ENCODE data around the gene OXTR. TPM values are rescaled to one million over a fixed set of nuclear protein-coding genes. Genes with fewer than 3 reads are reported as not detected.
A peak's percentile ranks its signal among the peaks of the same experiment; 100 is the strongest.

The OXTR gene
- total and polyA plus RNA-seq, 4 donors = 0.54 to 2.3 (median 0.72) TPM; not detected in 1

DNA sequence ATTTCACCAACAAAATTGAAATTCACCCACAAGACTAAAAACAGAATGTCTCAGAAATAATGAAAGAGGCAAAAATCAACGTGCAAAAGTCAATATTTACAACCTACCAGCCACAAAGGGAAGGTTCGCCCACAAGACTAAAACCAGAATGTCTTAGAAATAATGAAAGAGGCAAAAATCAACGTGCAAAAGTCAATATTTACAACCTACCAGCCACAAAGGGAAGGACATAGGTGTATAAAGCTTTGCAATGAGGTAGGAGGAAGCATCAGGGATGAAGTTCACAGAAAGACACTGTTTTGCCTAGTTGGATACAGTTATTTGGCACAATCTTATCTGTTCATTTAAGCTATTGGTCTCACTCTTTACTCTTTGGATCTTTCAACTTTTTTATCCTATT lies 14.3 kb downstream of the OXTR start:
- ATAC-seq (ENCODE audit: low FRiP score) = no peak
- Histone ChIP-seq H3K27me3 (ENCODE audit: control insufficient read depth in 1 of 2, insufficient read depth in 2 of 2, low read length in 1 of 2) (no peaks in the 10 kb centered on the region), H3K9me3 (ENCODE audit: control insufficient read depth, low read length) (no peaks in the 10 kb centered on the region), H3K27ac (ENCODE audit: low read depth in 1 of 2, low read length in 2 of 2) (no peak overlapping the region), H3K4me1 (ENCODE audit: control insufficient read depth in 1 of 2, insufficient read depth in 2 of 2, low read length in 2 of 2) (no peaks in the 10 kb centered on the region), H3K36me3 (ENCODE audit: control insufficient read depth in 1 of 2, insufficient read depth in 2 of 2, low read length in 1 of 2) (no peaks in the 10 kb centered on the region), H3K4me3 (ENCODE audit: low read length in 2 of 2) (no peak overlapping the region)
- intact Hi-C loops (cut with DNase I) = no loop called here
- no peak for DNase-seq
- 64 to 66% methylated on average over 3 of the region's 3 CpGs for WGBS, 2 donors

- no peak overlapping the region for H3K27ac ChIP-seq (ENCODE audit: low read depth in 1 of 2, low read length in 2 of 2)
- H3K36me3 ChIP-seq (ENCODE audit: control insufficient read depth in 1 of 2, insufficient read depth in 2 of 2, low read length in 1 of 2) = no peaks in the 10 kb centered on the region
- H3K9me3 ChIP-seq (ENCODE audit: control insufficient read depth, low read length) = no peaks in the 10 kb centered on the region
- no peak overlapping the region for H3K4me3 ChIP-seq (ENCODE audit: low read length in 2 of 2)
- 93 to 94% methylated on average over 14 of the region's 14 CpGs for WGBS, 2 donors
- intact Hi-C loops (cut with DNase I) = no loop called here
- ATAC-seq (ENCODE audit: low FRiP score) (no peak), DNase-seq (no peak)
- no peaks in the 10 kb centered on the region for H3K27me3 ChIP-seq (ENCODE audit: control insufficient read depth in 1 of 2, insufficient read depth in 2 of 2, low read length in 1 of 2)
- H3K4me1 ChIP-seq (ENCODE audit: control insufficient read depth in 1 of 2, insufficient read depth in 2 of 2, low read length in 2 of 2) = no peaks in the 10 kb centered on the region
Measured at GRCh38 chr3:8752832-8753231, 16.6 kb downstream of the OXTR start.

- no peak overlapping the region for H3K4me3 ChIP-seq (ENCODE audit: low read length in 2 of 2)
- no peaks in the 10 kb centered on the region for H3K36me3 ChIP-seq (ENCODE audit: control insufficient read depth in 1 of 2, insufficient read depth in 2 of 2, low read length in 1 of 2)
- ATAC-seq (ENCODE audit: low FRiP score) (no peak), DNase-seq (peak in 1 of 2 donors; percentile 31)
- no peak overlapping the region for H3K27ac ChIP-seq (ENCODE audit: low read depth in 1 of 2, low read length in 2 of 2)
- intact Hi-C loops (cut with DNase I) = no loop called here
- H3K4me1 ChIP-seq (ENCODE audit: control insufficient read depth in 1 of 2, insufficient read depth in 2 of 2, low read length in 2 of 2) = no peaks in the 10 kb centered on the region
- H3K27me3 ChIP-seq (ENCODE audit: control insufficient read depth in 1 of 2, insufficient read depth in 2 of 2, low read length in 1 of 2) = no peaks in the 10 kb centered on the region
- no peaks in the 10 kb centered on the region for H3K9me3 ChIP-seq (ENCODE audit: control insufficient read depth, low read length)
- 62 to 94% methylated on average over 3 of the region's 3 CpGs for WGBS, 2 donors
Measured at GRCh38 chr3:8749316-8749715, 20.1 kb downstream of the OXTR start.

GRCh38 chr3:8746780-8747345 lies 22.6 kb downstream of the OXTR start:
- no peak for ATAC-seq (ENCODE audit: low FRiP score)
- WGBS, 2 donors = 55 to 57% methylated on average over 7 of the region's 7 CpGs
- no peak overlapping the region for H3K27ac ChIP-seq (ENCODE audit: low read depth in 1 of 2, low read length in 2 of 2)

GRCh38 chr3:8745619-8746370 lies 23.6 kb downstream of the OXTR start:
- ATAC-seq (ENCODE audit: low FRiP score) = no peak
- Histone ChIP-seq H3K36me3 (ENCODE audit: control insufficient read depth in 1 of 2, insufficient read depth in 2 of 2, low read length in 1 of 2) (no peaks in the 10 kb centered on the region), H3K27ac (ENCODE audit: low read depth in 1 of 2, low read length in 2 of 2) (no peak overlapping the region), H3K9me3 (ENCODE audit: control insufficient read depth, low read length) (no peaks in the 10 kb centered on the region), H3K27me3 (ENCODE audit: control insufficient read depth in 1 of 2, insufficient read depth in 2 of 2, low read length in 1 of 2) (no peaks in the 10 kb centered on the region), H3K4me1 (ENCODE audit: control insufficient read depth in 1 of 2, insufficient read depth in 2 of 2, low read length in 2 of 2) (no peaks in the 10 kb centered on the region), H3K4me3 (ENCODE audit: low read length in 2 of 2) (no peak overlapping the region)
- intact Hi-C loops (cut with DNase I) = no loop called here
- peak in 1 of 2 donors; percentile 67 for DNase-seq
- WGBS, 2 donors = 94 to 95% methylated on average over 25 of the region's 25 CpGs

More at GRCh38 chr3:8746780-8747345, 22.6 kb downstream of the OXTR start:
- peak in 1 of 2 donors; percentile 10 for DNase-seq
- intact Hi-C loops (cut with DNase I) = no loop called here
- Histone ChIP-seq H3K27me3 (ENCODE audit: control insufficient read depth in 1 of 2, insufficient read depth in 2 of 2, low read length in 1 of 2) (no peaks in the 10 kb centered on the region), H3K4me3 (ENCODE audit: low read length in 2 of 2) (no peak overlapping the region), H3K4me1 (ENCODE audit: control insufficient read depth in 1 of 2, insufficient read depth in 2 of 2, low read length in 2 of 2) (no peaks in the 10 kb centered on the region), H3K36me3 (ENCODE audit: control insufficient read depth in 1 of 2, insufficient read depth in 2 of 2, low read length in 1 of 2) (no peaks in the 10 kb centered on the region), H3K9me3 (ENCODE audit: control insufficient read depth, low read length) (no peaks in the 10 kb centered on the region)

GRCh38 chr3:8743911-8744310 lies 25.5 kb downstream of the OXTR start:
- H3K4me3 ChIP-seq (ENCODE audit: low read length in 2 of 2) = no peak overlapping the region
- H3K36me3 ChIP-seq (ENCODE audit: control insufficient read depth in 1 of 2, insufficient read depth in 2 of 2, low read length in 1 of 2) = no peaks in the 10 kb centered on the region
- H3K27me3 ChIP-seq (ENCODE audit: control insufficient read depth in 1 of 2, insufficient read depth in 2 of 2, low read length in 1 of 2) = no peaks in the 10 kb centered on the region
- no peaks in the 10 kb centered on the region for H3K4me1 ChIP-seq (ENCODE audit: control insufficient read depth in 1 of 2, insufficient read depth in 2 of 2, low read length in 2 of 2)
- no peak overlapping the region for H3K27ac ChIP-seq (ENCODE audit: low read depth in 1 of 2, low read length in 2 of 2)
- WGBS, 2 donors = 94 to 100% methylated on average over 3 of the region's 3 CpGs
- no peak for ATAC-seq (ENCODE audit: low FRiP score)
- peak in 1 of 2 donors; percentile 20 for DNase-seq
- intact Hi-C loops (cut with DNase I) = no loop called here
- H3K9me3 ChIP-seq (ENCODE audit: control insufficient read depth, low read length) = no peaks in the 10 kb centered on the region

DNA sequence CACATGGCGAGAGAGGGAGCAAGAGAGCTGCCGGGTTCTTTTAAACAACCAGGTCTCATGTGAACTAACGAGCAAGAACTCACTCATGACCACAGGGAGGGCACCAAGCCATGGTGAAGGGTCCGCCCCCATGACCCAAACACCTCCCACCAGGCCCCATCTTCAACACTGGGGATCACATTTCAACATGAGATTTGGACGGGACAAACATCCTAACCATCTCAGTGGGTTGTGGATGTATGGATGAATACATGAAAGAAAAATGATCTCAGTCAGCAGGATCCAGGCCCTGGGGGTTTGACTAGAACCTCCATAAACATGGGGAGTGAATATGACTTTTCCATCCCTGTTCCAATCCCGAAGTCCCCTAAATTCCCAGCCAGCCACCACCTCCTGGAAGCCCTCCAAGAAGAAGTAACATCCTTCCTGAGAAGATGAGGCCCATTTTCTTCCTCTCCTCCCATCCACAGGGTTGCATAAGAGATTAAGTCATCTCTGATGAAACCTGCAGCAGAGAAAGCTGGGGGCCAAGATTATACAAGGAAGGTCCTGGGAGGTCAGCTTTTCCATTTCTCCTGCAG lies 26.3 kb downstream of the OXTR start:
- Histone ChIP-seq H3K9me3 (ENCODE audit: control insufficient read depth, low read length) (no peaks in the 10 kb centered on the region), H3K36me3 (ENCODE audit: control insufficient read depth in 1 of 2, insufficient read depth in 2 of 2, low read length in 1 of 2) (no peaks in the 10 kb centered on the region), H3K4me1 (ENCODE audit: control insufficient read depth in 1 of 2, insufficient read depth in 2 of 2, low read length in 2 of 2) (no peaks in the 10 kb centered on the region), H3K27ac (ENCODE audit: low read depth in 1 of 2, low read length in 2 of 2) (no peak overlapping the region), H3K27me3 (ENCODE audit: control insufficient read depth in 1 of 2, insufficient read depth in 2 of 2, low read length in 1 of 2) (no peaks in the 10 kb centered on the region), H3K4me3 (ENCODE audit: low read length in 2 of 2) (no peak overlapping the region)
- 62 to 95% methylated on average over 6 of the region's 6 CpGs for WGBS, 2 donors
- ATAC-seq (ENCODE audit: low FRiP score) (no peak), DNase-seq (peak in 1 of 2 donors; percentile 25)
- intact Hi-C loops (cut with DNase I) = no loop called here

DNA sequence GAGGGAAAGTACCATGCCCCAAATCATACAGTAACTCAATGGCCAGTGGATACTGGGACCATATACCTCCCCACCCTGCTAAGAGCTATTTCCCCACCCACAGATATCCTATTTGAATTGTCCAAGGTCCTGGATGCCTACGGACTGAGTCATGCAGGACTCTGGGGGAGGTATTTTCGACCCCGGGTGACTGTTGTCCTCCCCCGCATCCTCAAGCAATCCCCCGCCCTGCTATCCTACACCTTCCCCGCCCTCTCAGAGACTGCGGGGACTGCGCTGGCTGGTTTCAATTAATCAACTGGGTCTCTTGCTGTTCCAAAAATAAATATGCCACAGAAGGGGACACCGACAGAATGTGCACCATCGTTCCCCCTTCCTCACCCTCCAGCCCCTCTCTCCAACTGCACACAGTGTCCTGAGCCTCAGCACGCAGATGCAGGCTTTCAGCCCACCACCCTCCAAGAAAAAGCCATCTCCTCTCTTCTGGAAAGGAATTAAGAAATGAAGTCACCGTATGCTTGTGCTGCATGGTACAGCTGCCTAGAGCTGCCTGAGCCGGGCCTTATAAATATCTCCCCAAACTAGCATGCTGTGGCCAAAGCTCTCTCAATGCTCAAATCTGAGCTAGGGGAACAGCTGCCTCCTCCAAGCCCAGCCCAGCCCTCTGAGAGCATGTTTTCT lies 27.7 kb downstream of the OXTR start:
- Histone ChIP-seq H3K9me3 (ENCODE audit: control insufficient read depth, low read length) (no peaks in the 10 kb centered on the region), H3K36me3 (ENCODE audit: control insufficient read depth in 1 of 2, insufficient read depth in 2 of 2, low read length in 1 of 2) (no peaks in the 10 kb centered on the region), H3K27me3 (ENCODE audit: control insufficient read depth in 1 of 2, insufficient read depth in 2 of 2, low read length in 1 of 2) (no peaks in the 10 kb centered on the region), H3K4me3 (ENCODE audit: low read length in 2 of 2) (no peak overlapping the region), H3K4me1 (ENCODE audit: control insufficient read depth in 1 of 2, insufficient read depth in 2 of 2, low read length in 2 of 2) (no peaks in the 10 kb centered on the region), H3K27ac (ENCODE audit: low read depth in 1 of 2, low read length in 2 of 2) (no peak overlapping the region)
- intact Hi-C loops (cut with DNase I) = no loop called here
- DNase-seq (peak in 1 of 2 donors; percentile 64), ATAC-seq (ENCODE audit: low FRiP score) (no peak)
- WGBS, 2 donors = 7% methylated on average over 13 of the region's 13 CpGs
